HG03060 (cell line): ENCODE measurements around the gene GON4L.
A peak's percentile ranks its signal among the peaks of the same experiment; 100 is the strongest.
"Not testable (repeated sequence)": the region's sequence is repeated elsewhere in the genome, so short reads cannot be mapped to it uniquely, and the experiment has no call there.

Experiments used
- ATAC-seq: cut with Tn5 transposase; IDR thresholded peaks from one replicate; pipeline ENCODE4 v1.9.1; 2021; ENCODE audit warnings: low read depth, moderate number of reproducible peaks; ENCODE audit not compliant: unreplicated experiment

Gene GON4L

GRCh38 chr1:155759017-155759416 lies 98.0 kb downstream of the GON4L start:
- ATAC-seq: not testable (repeated sequence)

- ATAC-seq: not testable (repeated sequence)
Observed at GRCh38 chr1:155748141-155748540, 108.9 kb downstream of the GON4L start.

- ATAC-seq: not testable (repeated sequence)
Observed at GRCh38 chr1:155747586-155747985, 109.4 kb downstream of the GON4L start.

DNA sequence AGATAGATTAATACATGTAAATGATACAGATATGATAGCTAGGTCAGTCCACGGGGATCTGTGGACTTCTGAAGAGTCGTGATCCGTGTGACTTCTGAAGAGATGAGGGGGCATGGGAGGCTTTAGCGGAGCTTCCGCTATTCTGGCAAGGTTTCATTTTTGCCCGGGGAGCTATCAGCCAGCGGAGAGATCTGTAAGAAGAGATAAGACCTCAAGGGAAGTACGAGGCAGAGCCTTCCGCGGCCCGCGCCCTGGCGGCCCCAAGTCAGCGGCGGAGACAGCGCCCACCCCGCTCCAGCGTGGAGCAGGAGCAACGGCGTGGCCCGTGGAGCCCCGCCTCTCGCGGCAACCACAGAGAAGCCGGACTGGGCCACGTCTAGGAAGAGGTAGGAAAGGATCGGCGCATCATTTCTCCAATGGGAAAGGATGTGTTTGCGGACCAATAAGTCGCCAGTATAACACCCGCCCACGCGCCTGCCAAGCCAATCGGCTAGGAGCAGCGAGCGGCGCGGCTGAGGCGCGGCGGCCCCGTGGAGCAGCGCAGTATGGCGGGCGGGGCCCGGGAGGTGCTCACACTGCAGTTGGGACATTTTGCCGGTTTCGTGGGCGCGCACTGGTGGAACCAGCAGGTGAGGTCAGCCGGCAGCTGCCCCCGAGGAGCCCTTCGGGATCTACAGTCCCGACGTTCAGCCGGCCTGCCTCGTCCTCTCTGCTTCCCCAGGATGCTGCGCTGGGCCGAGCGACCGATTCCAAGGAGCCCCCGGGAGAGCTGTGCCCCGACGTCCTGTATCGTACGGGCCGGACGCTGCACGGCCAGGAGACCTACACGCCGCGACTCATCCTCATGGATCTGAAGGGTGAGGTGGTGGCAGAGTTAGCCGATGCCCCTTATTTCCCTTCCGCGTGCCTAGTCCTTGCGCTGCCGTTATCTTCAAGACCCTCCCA lies 111.5 kb downstream of the GON4L start:
- peak; percentile 83 for ATAC-seq

GRCh38 chr1:155744711-155745283 lies 112.2 kb downstream of the GON4L start:
- ATAC-seq: no peak

DNA sequence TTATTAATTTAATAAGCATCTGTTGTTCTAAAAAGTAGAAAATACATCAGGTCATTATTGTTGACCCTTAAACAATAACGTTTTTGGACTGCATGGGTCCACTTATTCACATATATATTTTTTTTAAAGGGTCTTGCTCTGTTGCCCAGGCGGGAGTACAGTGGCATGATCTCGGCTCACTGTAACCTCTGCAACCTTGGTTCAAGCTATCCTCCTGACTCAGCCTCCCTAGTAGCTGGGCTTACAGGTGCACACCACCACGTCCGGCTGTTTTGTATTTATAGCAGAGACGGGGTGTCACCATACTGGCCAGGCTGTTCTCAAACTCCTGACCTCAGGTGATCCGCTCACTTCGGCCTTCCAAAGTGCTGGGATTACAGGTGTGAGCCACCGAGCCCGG lies 115.1 kb downstream of the GON4L start:
- ATAC-seq: no peak

DNA sequence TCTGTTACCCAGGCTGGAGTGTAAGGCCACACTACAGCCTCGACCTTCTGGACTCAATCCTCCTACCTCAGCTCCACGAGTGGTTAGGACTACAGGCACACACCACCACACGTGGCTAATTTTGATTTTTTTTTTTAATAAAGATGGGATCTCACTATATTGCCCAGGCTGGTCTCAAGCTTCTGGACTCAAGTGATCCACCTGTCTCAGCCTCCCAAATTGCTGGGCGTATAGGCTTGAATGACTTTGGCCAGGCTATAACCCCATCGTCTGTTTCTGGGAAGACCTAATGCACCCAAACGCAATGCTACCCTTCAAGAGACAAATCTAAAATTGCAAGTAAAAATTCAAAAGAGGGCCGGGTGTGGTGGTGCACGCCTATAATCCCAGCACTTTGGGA lies 116.0 kb downstream of the GON4L start:
- ATAC-seq: no peak

GRCh38 chr1:155729031-155729898 lies 127.7 kb downstream of the GON4L start:
- no peak for ATAC-seq

- no peak for ATAC-seq
Observed at GRCh38 chr1:155725142-155725541, 131.9 kb downstream of the GON4L start.

GRCh38 chr1:155719703-155720102 lies 137.3 kb downstream of the GON4L start:
- no peak for ATAC-seq

GRCh38 chr1:155718524-155719115 lies 138.4 kb downstream of the GON4L start:
- ATAC-seq: not testable (repeated sequence)

- ATAC-seq: peak; percentile 47
Observed at GRCh38 chr1:155717041-155717440, 140.0 kb downstream of the GON4L start.

DNA sequence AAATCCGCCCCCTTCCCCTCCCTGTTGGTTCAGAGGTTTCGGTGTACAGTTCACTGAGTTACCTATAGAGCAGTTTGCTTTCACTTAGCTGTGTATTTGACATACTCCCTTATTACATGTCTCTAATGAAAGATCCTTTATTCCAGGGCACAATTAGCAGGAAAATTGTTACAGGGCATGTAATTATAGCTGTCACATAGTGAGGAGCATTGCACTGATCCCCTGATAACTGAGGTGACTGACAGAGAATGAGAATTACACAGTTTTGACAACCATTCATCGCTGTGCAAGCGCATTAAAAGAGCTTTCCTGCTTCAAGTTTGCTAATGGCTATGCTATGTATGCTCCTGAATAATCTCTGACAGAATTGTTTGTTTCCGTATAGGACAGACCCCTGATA lies 141.2 kb downstream of the GON4L start:
- ATAC-seq: no peak

DNA sequence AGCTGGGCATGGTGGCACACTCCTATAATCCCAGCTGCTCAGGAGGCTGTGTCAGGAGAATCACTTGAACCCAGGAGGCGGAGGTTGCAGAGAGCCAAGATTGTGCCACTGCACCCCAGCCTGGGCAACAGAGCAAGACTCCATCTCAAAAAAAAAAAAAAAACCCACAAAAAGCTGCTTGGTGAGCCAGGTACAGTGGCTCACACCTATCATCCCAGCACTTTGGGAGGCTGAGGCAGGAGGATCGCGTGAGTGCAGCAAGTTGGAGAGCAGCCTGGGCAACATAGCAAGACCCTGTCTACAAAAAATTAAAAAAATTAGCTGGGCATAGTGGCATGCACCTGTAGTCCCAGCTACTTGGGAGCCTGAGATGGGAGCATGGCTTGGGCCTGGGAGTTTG lies 142.0 kb downstream of the GON4L start:
- not testable (repeated sequence) for ATAC-seq

GRCh38 chr1:155713075-155713474 lies 143.9 kb downstream of the GON4L start:
- ATAC-seq: no peak

- not testable (repeated sequence) for ATAC-seq
Observed at GRCh38 chr1:155712636-155713035, 144.4 kb downstream of the GON4L start.

DNA sequence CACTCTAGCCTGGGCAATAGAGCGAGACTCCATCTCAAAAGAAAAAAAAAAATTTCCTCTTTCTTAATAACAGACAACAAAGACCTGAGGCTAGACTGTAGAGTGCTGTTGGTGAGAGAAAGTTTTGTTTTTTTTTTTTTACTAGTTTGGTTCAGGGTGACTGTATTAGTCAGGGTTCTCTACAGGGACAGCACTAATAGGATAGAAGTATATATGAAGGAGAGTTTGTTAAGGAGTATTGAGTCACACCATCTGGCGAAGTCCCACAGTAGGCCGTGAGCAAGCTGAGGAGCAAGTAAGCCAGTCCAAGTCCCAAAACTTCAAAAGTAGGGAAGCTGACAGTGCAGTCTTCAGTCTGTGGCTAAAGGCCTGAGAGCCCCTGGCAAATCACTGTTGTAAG lies 145.6 kb downstream of the GON4L start:
- ATAC-seq: not testable (repeated sequence)

- ATAC-seq: no peak
Observed at GRCh38 chr1:155709391-155709790, 147.6 kb downstream of the GON4L start.

DNA sequence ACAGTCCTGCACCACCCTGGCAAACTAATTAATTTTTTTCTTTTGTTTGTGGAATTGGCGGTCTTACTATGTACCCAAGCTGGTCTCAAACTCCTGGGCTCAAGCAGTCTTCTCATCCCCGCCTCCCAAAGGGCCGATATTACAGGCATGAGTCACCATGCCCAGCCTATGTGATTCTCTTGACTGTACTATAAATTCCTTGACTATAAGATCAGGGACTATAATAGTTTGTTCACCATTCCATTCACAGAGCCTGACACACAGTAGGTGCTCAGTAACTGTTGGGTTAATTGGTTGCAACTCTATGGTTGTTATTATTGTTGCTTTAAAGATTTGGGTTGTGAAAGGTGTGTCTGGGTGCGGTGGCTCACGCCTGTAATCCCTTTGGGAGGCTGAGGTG lies 150.9 kb downstream of the GON4L start:
- ATAC-seq: no peak

DNA sequence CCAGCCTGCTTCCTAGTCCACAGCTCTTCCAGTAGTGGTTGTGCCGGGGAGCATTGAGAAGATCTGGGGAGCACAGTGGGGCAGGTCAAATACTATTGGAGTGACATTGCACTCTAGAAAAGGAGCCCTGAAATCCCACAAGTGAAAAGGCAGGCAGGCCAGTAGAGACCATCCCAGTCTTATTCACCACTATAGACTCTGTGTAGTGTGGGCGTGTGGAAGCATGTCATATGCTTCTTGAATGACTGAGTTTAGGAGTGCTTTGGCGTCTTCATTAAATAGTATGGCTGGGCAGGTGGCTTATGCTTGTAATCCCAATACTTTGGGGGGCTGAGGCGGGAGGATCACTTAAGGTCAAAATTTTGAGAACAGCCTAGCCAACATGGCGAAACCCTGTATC lies 152.6 kb downstream of the GON4L start:
- not testable (repeated sequence) for ATAC-seq

GRCh38 chr1:155703216-155703615 lies 153.8 kb downstream of the GON4L start:
- ATAC-seq: no peak
